Liver (tissue), 9 donors: Measurements from ENCODE around the gene RSBN1L. TPM values are rescaled to one million over a fixed set of nuclear protein-coding genes. Genes with fewer than 3 reads are reported as not detected.

ENCODE experiments used
- DNase-seq: peaks from one replicate; pipeline ENCODE4 v3.0.0-alpha.2; 2017; ENCODE audit warnings: low spot score
- H3K27ac ChIP-seq, 2 donors: one replicate each; pipeline ENCODE4 v1.7.0; 2013; ENCODE audit warnings: inconsistent platforms in 2 of 2, low read length in 2 of 2, control low read depth in 1 of 2, low read depth in 1 of 2, mild to moderate bottlenecking in 1 of 2
- H3K27me3 ChIP-seq, 4 donors: one replicate each; pipeline versions ENCODE4 v1.6.1 to v1.7.0; 2013; ENCODE audit warnings: low read length in 3 of 4, inconsistent platforms in 1 of 4, mild to moderate bottlenecking in 1 of 4, moderate library complexity in 1 of 4; ENCODE audit not compliant: control insufficient read depth in 4 of 4, insufficient read depth in 4 of 4
- H3K36me3 ChIP-seq, 4 donors: one replicate each; pipeline versions ENCODE4 v1.6.1 to v1.7.0; 2013; ENCODE audit warnings: low read length in 3 of 4, mild to moderate bottlenecking in 3 of 4, low read depth in 1 of 4, moderate library complexity in 1 of 4; ENCODE audit not compliant: control insufficient read depth in 4 of 4, insufficient read depth in 3 of 4
- H3K4me1 ChIP-seq, 4 donors: one replicate each; pipeline versions ENCODE4 v1.6.1 to v1.7.0; 2013; ENCODE audit warnings: low read length in 3 of 4, mild to moderate bottlenecking in 3 of 4, moderate library complexity in 1 of 4; ENCODE audit not compliant: control insufficient read depth in 4 of 4, insufficient read depth in 4 of 4
- H3K4me3 ChIP-seq, 3 donors: one replicate each; pipeline versions ENCODE4 v1.6.1 to v1.7.0; 2013; ENCODE audit warnings: low read length in 3 of 3, control low read depth in 1 of 3, low read depth in 1 of 3, mild to moderate bottlenecking in 1 of 3
- H3K9ac ChIP-seq, 2 donors: one replicate each; pipeline ENCODE4 v1.7.0; 2013; ENCODE audit warnings: low read length in 2 of 2, mild to moderate bottlenecking in 2 of 2, moderate library complexity in 2 of 2, control low read depth in 1 of 2, low read depth in 1 of 2
- H3K9me3 ChIP-seq, 4 donors: one replicate each; pipeline versions ENCODE4 v1.6.1 to v1.7.0; 2013; ENCODE audit warnings: low read length in 3 of 4; ENCODE audit not compliant: control insufficient read depth in 4 of 4
- FOXA1 ChIP-seq: IDR thresholded peaks from 2 replicates; pipeline ENCODE4 v1.6.1; 2016; ENCODE audit warnings: antibody characterized with exemption
- FOXA2 ChIP-seq: IDR thresholded peaks from 2 replicates; pipeline ENCODE4 v1.6.1; 2016; ENCODE audit warnings: antibody characterized with exemption
- HNF4A ChIP-seq, 2 donors: conservative IDR thresholded peaks; 2 replicates each; pipeline ENCODE4 v1.6.1; 2016; ENCODE audit warnings: antibody characterized with exemption in 2 of 2, mild to moderate bottlenecking in 2 of 2
- NR2F2 ChIP-seq: IDR thresholded peaks from 2 replicates; pipeline ENCODE4 v1.6.1; 2016; ENCODE audit warnings: antibody characterized with exemption
- RAD21 ChIP-seq, 2 donors: IDR thresholded peaks; 2 replicates each; pipeline ENCODE4 v1.6.1; 2016; ENCODE audit warnings: antibody characterized with exemption in 2 of 2, mild to moderate bottlenecking in 2 of 2
- RXRA ChIP-seq, 2 donors: IDR thresholded peaks; 2 replicates each; pipeline ENCODE4 v1.6.1; 2017 to 2018; ENCODE audit warnings: antibody characterized with exemption in 2 of 2, mild to moderate bottlenecking in 1 of 2
- SP1 ChIP-seq: IDR thresholded peaks from 2 replicates; pipeline ENCODE4 v1.6.1; 2018; ENCODE audit warnings: antibody characterized with exemption, mild to moderate bottlenecking
- WGBS: extraction: QIAGEN DNeasy Blood & Tissue Kit; methylation state at CpG from one replicate; pipeline ENCODE4 v1.1.7; 2013; 5-methylcytosine and 5-hydroxymethylcytosine counted together
- polyA plus RNA-seq, 2 donors: library from polyadenylated mRNA; stranded (reverse) in 1 of 2; unstranded in 1 of 2; fragments of 200-250 nt in 1 of 2; fragments of >200 nt in 1 of 2; fragmentation: Nextera tagmentation in 1 of 2; extraction: Ambion mirVana in 1 of 2; gene quantifications; one replicate each; pipeline versions ENCODE4 v1.2.1 to v1.2.3, GENCODE V29; 2013 to 2015
- total RNA-seq, 2 donors: library from RNA; depleted of rRNA; stranded (reverse); fragments of >200 nt; gene quantifications; one replicate each; pipeline ENCODE4 v1.2.3, GENCODE V29; 2014
- TF ChIP-seq, protein P1 (sequence below): IDR thresholded peaks from 2 replicates; pipeline ENCODE4 v1.6.1; 2016; ENCODE audit warnings: antibody characterized with exemption
- TF ChIP-seq, protein P2 (sequence below): IDR thresholded peaks from 2 replicates; pipeline ENCODE4 v1.6.1; 2016; ENCODE audit warnings: antibody characterized with exemption, mild to moderate bottlenecking
- TF ChIP-seq, protein P3 (sequence below): IDR thresholded peaks from 2 replicates; pipeline ENCODE4 v1.6.1; 2016; ENCODE audit warnings: antibody characterized with exemption
- donor health status: healthy.
- donor health status: healthy.
- donor health status: healthy.
- donor health status: healthy.
- donor health status: healthy.

RSBN1L gene
- total and polyA plus RNA-seq, 4 donors = 3.3 to 23.4 (median 7.9) TPM

DNA sequence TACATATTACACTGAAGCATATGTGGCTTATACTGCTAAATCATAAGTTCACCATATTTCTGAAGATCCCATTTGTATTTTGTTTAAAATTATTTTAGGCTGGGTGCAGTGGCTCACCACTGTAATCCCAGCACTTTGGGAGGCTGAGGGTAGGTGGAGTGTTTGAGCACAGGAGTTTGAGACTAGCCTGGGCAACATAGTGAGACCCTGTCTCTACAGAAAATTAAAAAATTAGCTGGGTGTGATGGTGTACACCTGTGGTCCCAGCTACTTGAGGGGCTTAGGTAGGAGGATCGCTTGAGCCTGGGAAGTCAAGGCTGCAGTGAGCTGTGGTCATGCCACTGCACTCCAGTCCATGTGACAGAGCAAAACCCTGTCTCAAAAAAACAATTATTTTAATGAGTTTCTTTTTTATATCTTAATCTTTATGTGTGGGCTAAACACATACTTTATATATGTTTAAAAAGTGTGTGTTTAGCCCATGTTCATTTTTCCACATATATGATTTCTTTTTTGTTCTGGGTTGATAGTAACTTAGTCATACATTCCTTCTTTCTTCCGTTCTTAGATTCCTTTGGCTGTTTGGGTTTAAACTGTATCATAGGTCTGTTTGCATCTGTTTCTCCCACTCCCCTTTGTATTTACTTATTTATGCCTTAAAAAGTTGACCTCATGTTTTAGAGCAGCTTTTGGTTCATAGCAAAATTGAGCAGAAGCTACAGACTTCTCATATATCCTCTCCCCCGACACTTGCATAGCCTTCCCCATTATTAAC, 33.5 kb downstream of the RSBN1L start:
- DNase-seq = no peak
- Histone ChIP-seq H3K4me1 (peaks cover 0 to 11% (median 3%) of the 10 kb centered on the region in 4 donors), H3K27me3 (no peaks in the 10 kb centered on the region), H3K36me3 (no peaks in the 10 kb centered on the region), H3K4me3 (no peak overlapping the region), H3K9me3 (no peaks in the 10 kb centered on the region), H3K27ac (no peak overlapping the region), H3K9ac (no peak overlapping the region)
- TF ChIP-seq FOXA1 = no peak
- WGBS = 97% methylated on average over 3 of the region's 3 CpGs

DNA sequence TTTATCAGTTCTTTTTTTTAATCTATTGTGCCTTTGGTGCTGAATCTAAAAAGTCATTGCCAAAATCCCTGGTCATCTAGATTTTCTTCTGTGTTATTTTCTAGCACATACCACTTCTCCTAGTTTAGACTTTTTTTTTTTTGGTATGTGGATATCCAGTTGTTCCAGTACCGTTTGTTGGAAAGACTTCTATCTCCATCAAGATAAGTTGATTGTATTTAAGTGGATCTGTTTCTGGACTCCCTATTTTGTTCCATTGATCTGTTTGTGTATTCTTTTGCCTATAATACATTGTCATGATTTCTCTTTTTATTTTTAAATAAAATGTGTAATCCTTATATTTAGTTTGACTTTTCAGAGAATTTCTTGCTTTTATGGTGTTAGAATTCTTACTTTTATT, 35.5 kb downstream of the RSBN1L start:
- H3K4me3 ChIP-seq = no peak overlapping the region
- H3K9me3 ChIP-seq = no peaks in the 10 kb centered on the region
- H3K27ac ChIP-seq = no peak overlapping the region
- H3K27me3 ChIP-seq = no peaks in the 10 kb centered on the region
- TF ChIP-seq, protein P1, sequence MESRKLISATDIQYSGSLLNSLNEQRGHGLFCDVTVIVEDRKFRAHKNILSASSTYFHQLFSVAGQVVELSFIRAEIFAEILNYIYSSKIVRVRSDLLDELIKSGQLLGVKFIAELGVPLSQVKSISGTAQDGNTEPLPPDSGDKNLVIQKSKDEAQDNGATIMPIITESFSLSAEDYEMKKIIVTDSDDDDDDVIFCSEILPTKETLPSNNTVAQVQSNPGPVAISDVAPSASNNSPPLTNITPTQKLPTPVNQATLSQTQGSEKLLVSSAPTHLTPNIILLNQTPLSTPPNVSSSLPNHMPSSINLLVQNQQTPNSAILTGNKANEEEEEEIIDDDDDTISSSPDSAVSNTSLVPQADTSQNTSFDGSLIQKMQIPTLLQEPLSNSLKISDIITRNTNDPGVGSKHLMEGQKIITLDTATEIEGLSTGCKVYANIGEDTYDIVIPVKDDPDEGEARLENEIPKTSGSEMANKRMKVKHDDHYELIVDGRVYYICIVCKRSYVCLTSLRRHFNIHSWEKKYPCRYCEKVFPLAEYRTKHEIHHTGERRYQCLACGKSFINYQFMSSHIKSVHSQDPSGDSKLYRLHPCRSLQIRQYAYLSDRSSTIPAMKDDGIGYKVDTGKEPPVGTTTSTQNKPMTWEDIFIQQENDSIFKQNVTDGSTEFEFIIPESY = no peak
- no peak for TF ChIP-seq FOXA2
- TF ChIP-seq HNF4A (conservative IDR thresholded peaks at IDR 0.05) = no peak
- TF ChIP-seq RXRA (IDR thresholded peaks at IDR 0.05) = no peak
- TF ChIP-seq, protein P2, sequence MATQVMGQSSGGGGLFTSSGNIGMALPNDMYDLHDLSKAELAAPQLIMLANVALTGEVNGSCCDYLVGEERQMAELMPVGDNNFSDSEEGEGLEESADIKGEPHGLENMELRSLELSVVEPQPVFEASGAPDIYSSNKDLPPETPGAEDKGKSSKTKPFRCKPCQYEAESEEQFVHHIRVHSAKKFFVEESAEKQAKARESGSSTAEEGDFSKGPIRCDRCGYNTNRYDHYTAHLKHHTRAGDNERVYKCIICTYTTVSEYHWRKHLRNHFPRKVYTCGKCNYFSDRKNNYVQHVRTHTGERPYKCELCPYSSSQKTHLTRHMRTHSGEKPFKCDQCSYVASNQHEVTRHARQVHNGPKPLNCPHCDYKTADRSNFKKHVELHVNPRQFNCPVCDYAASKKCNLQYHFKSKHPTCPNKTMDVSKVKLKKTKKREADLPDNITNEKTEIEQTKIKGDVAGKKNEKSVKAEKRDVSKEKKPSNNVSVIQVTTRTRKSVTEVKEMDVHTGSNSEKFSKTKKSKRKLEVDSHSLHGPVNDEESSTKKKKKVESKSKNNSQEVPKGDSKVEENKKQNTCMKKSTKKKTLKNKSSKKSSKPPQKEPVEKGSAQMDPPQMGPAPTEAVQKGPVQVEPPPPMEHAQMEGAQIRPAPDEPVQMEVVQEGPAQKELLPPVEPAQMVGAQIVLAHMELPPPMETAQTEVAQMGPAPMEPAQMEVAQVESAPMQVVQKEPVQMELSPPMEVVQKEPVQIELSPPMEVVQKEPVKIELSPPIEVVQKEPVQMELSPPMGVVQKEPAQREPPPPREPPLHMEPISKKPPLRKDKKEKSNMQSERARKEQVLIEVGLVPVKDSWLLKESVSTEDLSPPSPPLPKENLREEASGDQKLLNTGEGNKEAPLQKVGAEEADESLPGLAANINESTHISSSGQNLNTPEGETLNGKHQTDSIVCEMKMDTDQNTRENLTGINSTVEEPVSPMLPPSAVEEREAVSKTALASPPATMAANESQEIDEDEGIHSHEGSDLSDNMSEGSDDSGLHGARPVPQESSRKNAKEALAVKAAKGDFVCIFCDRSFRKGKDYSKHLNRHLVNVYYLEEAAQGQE = no peak
- TF ChIP-seq SP1 = no peak
- TF ChIP-seq RAD21 (IDR thresholded peaks at IDR 0.05) = no peak
- TF ChIP-seq FOXA1 = no peak
- TF ChIP-seq, protein P3, sequence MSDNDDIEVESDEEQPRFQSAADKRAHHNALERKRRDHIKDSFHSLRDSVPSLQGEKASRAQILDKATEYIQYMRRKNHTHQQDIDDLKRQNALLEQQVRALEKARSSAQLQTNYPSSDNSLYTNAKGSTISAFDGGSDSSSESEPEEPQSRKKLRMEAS = no peak
- peaks cover 0 to 2% (median 0%) of the 10 kb centered on the region in 4 donors for H3K36me3 ChIP-seq
- H3K4me1 ChIP-seq = peaks cover 4 to 15% (median 6%) of the 10 kb centered on the region in 4 donors
- no peak for DNase-seq
- 36% methylated on average over 1 of the region's 1 CpG for WGBS
- no peak overlapping the region for H3K9ac ChIP-seq

DNA sequence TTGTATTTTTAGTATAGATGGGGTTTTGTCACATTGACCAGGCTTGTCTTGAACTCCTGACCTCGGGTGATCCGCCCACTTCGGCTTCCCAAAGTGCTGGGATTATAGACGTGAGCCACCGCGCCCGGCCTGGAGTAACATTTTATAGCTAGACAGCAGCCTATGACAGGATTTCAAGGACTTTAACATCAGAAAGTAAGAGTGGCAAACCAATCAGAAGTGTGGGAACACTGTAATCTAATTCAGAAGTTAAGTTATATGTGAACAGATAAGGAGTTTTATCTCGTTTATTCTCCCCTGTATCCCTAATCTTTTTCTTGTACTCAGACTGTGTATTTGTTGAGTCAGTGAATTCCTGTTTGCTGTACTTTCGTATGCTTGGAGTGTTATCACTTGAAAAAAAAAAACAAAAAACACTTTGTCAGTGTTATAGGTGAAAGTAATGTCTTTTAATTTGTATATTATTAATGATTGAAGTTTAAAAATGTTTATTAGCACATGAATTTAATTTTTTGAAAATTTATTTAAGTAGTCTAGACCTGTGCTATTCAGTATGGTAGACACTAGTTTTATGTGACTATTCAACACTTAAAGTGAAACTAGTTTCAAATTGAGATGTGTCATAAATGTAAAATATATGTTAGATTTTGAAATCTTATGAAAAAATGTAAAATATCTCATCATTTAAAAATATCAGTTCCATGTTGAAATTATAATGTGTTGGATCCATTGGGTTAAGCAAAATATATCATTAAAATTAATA, 38.6 kb downstream of the RSBN1L start:
- Histone ChIP-seq H3K27me3 (no peaks in the 10 kb centered on the region), H3K36me3 (peaks cover 0 to 10% (median 1%) of the 10 kb centered on the region in 4 donors), H3K4me1 (peaks cover 4 to 9% (median 6%) of the 10 kb centered on the region in 4 donors), H3K27ac (peak overlapping the region in 1 of 2 donors; percentile 35), H3K9ac (peak overlapping the region in 1 of 2 donors; percentile 61), H3K4me3 (peak overlapping the region in 1 of 3 donors; percentile 25), H3K9me3 (no peaks in the 10 kb centered on the region)
- peak; percentile 7 for TF ChIP-seq NR2F2
- no peak for TF ChIP-seq FOXA1
- 26% methylated on average over 9 of the region's 9 CpGs for WGBS
- no peak for DNase-seq
